GM12873 (cell line): ENCODE results near the gene NRCAM.

Source experiments
- TF ChIP-seq, protein P1 (sequence below): IDR thresholded peaks from 2 replicates; pipeline ENCODE4 v1.5.1; 2012; ENCODE audit warnings: low read depth, mild to moderate bottlenecking, moderate library complexity, low read length, control low read depth; ENCODE audit not compliant: insufficient read depth; ENCODE audit errors: missing control alignments

NRCAM gene

DNA sequence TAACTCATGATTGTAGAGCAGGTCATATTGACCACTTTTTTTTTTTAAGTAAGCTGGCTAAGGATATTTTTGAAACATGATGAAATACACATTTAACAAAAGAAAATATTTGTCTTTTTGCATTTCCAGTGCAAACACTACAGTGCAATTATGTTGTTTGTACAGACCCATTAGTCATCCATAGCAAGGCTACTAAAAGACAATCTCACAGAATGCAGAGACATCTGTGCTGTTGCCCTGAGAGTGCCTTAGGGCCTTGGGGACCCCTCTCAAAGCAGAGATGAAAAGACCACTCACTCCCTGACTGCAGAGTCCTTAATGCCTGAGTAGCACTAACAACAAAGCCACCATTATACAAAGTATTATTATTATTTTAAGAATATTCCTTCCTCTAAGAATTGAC, 104.5 kb downstream of the NRCAM start:
- TF ChIP-seq, protein P1, sequence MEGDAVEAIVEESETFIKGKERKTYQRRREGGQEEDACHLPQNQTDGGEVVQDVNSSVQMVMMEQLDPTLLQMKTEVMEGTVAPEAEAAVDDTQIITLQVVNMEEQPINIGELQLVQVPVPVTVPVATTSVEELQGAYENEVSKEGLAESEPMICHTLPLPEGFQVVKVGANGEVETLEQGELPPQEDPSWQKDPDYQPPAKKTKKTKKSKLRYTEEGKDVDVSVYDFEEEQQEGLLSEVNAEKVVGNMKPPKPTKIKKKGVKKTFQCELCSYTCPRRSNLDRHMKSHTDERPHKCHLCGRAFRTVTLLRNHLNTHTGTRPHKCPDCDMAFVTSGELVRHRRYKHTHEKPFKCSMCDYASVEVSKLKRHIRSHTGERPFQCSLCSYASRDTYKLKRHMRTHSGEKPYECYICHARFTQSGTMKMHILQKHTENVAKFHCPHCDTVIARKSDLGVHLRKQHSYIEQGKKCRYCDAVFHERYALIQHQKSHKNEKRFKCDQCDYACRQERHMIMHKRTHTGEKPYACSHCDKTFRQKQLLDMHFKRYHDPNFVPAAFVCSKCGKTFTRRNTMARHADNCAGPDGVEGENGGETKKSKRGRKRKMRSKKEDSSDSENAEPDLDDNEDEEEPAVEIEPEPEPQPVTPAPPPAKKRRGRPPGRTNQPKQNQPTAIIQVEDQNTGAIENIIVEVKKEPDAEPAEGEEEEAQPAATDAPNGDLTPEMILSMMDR = no peak

- TF ChIP-seq, protein P1 = no peak
Observed at GRCh38 chr7:108348913-108349312, 107.3 kb downstream of the NRCAM start.

DNA sequence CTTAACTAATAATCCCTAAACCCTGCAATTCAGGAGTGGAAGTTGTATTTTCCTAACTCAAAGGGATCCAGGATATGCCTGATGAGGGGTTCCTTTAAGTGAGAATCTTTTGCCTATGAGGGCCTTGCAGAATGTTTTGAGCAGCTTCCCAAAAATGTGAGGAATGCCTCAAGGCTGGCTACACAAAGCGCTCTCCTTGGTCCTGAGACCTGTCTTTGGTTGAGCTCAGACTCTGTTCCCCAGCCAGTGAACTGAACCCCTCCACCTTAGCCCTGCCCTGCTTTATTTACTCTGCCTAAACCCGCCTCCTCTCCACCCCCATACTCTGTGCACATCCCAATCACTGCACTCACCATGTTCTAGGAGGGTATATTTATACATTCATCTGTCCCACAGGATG, 108.6 kb downstream of the NRCAM start:
- TF ChIP-seq, protein P1 = no peak

DNA sequence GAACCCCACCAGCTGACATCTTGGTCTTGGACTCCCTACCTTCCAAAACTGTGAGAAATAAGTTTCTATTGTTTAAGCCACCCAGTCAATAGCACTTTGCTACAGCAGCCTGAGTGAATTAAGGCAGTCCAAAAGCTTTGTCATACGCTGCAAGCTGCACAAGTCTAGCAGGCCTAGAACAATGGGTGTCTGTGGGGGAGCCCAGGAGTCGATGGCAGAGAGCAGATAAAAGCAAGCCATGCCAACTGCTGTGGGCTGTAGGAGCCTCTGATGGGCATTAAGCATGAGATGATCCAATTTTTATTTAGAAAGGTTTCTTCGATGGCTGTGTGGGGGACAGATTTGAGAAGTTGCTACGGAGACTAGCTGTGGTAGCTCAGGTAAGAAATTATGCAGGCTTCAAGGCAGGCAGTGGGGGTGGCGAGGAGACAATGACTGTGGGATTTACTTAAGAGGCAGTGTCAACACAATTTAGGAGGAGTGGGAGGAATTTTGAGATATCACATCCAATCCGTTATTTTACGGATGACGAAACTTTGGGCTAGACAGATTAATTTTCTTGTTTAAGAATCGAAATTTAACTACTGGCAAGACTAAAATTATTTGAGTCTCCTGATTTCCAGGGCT, 110.4 kb downstream of the NRCAM start:
- TF ChIP-seq, protein P1 = no peak

DNA sequence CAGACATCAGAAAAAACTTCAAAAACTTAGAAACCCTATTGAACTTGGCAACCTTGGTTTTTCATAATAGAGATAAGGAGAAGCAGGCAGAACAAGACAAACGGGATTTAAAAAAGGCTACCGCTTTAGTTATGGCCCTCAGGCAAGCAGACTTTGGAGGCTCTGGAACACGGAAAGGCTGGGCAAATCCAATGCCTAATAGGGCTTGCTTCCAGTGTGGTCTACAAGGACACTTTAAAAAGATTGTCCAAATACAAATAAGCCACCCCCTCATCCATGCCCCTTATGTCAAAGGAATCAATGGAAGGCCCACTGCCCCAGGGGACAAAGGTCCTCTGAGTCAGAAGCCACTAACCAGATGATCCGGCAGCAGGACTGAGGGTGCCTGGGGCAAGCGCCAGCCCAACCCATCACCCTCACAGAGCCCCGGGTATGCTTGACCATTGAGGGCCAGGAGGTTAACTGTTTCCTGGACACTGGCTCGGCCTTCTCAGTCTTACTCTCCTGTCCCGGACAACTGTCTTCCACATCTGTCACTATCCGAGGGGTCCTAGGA, 115.3 kb downstream of the NRCAM start:
- TF ChIP-seq, protein P1 = no peak

DNA sequence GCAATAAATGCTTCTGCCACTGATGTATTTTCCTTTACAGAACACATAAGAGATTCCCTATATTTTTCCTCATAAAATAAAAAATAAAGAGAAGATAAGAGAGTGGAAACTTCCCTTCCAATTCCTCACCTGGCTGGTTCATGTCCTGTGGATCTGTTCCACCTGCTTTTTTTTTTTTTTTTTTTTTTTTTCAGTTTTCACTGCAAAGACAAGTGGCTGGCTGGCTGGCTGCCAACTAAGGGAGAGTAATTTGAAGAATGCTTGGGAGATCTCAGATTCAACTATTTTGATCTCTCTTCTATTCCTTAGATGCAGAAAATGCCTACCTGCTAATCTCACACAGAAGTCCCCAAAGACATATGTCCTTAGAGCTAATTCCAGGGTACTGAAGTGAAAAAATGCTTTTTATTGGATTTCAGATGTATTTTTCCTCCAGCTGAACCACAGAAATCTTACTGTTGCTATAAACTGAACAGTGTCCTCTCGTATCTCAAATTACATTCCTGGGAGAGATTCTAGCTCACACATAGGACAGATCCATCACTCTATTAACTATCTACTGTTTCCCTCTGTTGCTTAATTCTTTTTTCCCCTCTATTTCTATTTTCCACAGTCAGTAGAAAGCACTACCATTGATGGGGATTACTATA, 120.8 kb downstream of the NRCAM start:
- TF ChIP-seq, protein P1 = no peak

- TF ChIP-seq, protein P1 = no peak
Observed at GRCh38 chr7:108332937-108333336, 123.3 kb downstream of the NRCAM start.
